ENCODE measurements around the gene P2RX7. TPM values are rescaled to one million over a fixed set of nuclear protein-coding genes. Genes with fewer than 3 reads are reported as not detected.
A peak's percentile ranks its signal among the peaks of the same experiment; 100 is the strongest.

The P2RX7 gene
- total and polyA plus RNA-seq, 2 experiments from 2014 or later: 0.90 to 1.7 TPM

GRCh38 chr12:121217761-121218160, 85.1 kb downstream of the P2RX7 start:
- WGBS (ENCODE audit: low lambda C conversion rate, missing lambda C conversion rate): 48% methylated on average over 5 of the region's 5 CpGs
- Histone ChIP-seq H3K27me3 (no peaks in the 10 kb centered on the region), H3K4me1 (ENCODE audit: insufficient read depth) (peaks cover 33% of the 10 kb centered on the region), H3K4me3 (no peak overlapping the region), H3K36me3 (replicated peaks; ENCODE audit: insufficient read depth, low read depth) (no peaks in the 10 kb centered on the region), H3K9me2 (replicated peaks; ENCODE audit: insufficient read depth) (no peaks in the 10 kb centered on the region), H4K20me1 (ENCODE audit: insufficient read depth, poor library complexity, severe bottlenecking) (no peaks in the 10 kb centered on the region), H3K9me3 (ENCODE audit: low read depth) (no peaks in the 10 kb centered on the region), H3K4me2 (peak overlapping the region; percentile 65), H2AFZ (no peak overlapping the region), H3K79me2 (peaks cover 20% of the 10 kb centered on the region), H3K27ac (peak overlapping the region; percentile 90)
- DNase-seq (ENCODE audit: low spot score): peak; percentile 63
- TF ChIP-seq EZH2phosphoT487 (IDR thresholded peaks at IDR 0.05; ENCODE audit: low read depth, severe bottlenecking, unreplicated experiment): no peak
- TF ChIP-seq, protein P1, sequence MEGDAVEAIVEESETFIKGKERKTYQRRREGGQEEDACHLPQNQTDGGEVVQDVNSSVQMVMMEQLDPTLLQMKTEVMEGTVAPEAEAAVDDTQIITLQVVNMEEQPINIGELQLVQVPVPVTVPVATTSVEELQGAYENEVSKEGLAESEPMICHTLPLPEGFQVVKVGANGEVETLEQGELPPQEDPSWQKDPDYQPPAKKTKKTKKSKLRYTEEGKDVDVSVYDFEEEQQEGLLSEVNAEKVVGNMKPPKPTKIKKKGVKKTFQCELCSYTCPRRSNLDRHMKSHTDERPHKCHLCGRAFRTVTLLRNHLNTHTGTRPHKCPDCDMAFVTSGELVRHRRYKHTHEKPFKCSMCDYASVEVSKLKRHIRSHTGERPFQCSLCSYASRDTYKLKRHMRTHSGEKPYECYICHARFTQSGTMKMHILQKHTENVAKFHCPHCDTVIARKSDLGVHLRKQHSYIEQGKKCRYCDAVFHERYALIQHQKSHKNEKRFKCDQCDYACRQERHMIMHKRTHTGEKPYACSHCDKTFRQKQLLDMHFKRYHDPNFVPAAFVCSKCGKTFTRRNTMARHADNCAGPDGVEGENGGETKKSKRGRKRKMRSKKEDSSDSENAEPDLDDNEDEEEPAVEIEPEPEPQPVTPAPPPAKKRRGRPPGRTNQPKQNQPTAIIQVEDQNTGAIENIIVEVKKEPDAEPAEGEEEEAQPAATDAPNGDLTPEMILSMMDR (IDR thresholded peaks at IDR 0.05; ENCODE audit: poor library complexity): no peak
- no peak for TF ChIP-seq EZH2 (IDR thresholded peaks at IDR 0.05; ENCODE audit: borderline replicate concordance)

- DNase-seq (ENCODE audit: low spot score): no peak
- Histone ChIP-seq H3K79me2 (peaks cover 16% of the 10 kb centered on the region), H3K4me3 (no peak overlapping the region), H3K36me3 (replicated peaks; ENCODE audit: insufficient read depth, low read depth) (no peaks in the 10 kb centered on the region), H3K9me3 (ENCODE audit: low read depth) (no peaks in the 10 kb centered on the region), H3K4me2 (no peak overlapping the region), H2AFZ (no peak overlapping the region), H3K27me3 (no peaks in the 10 kb centered on the region), H3K4me1 (ENCODE audit: insufficient read depth) (peaks cover 30% of the 10 kb centered on the region), H4K20me1 (ENCODE audit: insufficient read depth, poor library complexity, severe bottlenecking) (no peaks in the 10 kb centered on the region), H3K27ac (peak overlapping the region; percentile 90), H3K9me2 (replicated peaks; ENCODE audit: insufficient read depth) (no peaks in the 10 kb centered on the region)
- no peak for TF ChIP-seq EZH2phosphoT487 (IDR thresholded peaks at IDR 0.05; ENCODE audit: low read depth, severe bottlenecking, unreplicated experiment)
- 89% methylated on average over 18 of the region's 18 CpGs for WGBS (ENCODE audit: low lambda C conversion rate, missing lambda C conversion rate)
Observed at GRCh38 chr12:121218588-121219352, 86.1 kb downstream of the P2RX7 start.

GRCh38 chr12:121219353-121219986, 86.8 kb downstream of the P2RX7 start:
- Histone ChIP-seq H3K27me3 (no peaks in the 10 kb centered on the region), H3K36me3 (replicated peaks; ENCODE audit: insufficient read depth, low read depth) (no peaks in the 10 kb centered on the region), H3K4me2 (no peak overlapping the region), H3K27ac (no peak overlapping the region), H3K9me2 (replicated peaks; ENCODE audit: insufficient read depth) (no peaks in the 10 kb centered on the region), H3K9me3 (ENCODE audit: low read depth) (no peaks in the 10 kb centered on the region), H4K20me1 (ENCODE audit: insufficient read depth, poor library complexity, severe bottlenecking) (no peaks in the 10 kb centered on the region), H2AFZ (no peak overlapping the region), H3K4me1 (ENCODE audit: insufficient read depth) (peaks cover 23% of the 10 kb centered on the region), H3K4me3 (no peak overlapping the region), H3K79me2 (peaks cover 16% of the 10 kb centered on the region)
- 100% methylated on average over 3 of the region's 3 CpGs for whole genome bisulfite sequencing (ENCODE audit: low lambda C conversion rate, missing lambda C conversion rate)
- TF ChIP-seq, protein P1 (IDR thresholded peaks at IDR 0.05; ENCODE audit: poor library complexity): no peak
- TF ChIP-seq EZH2phosphoT487 (IDR thresholded peaks at IDR 0.05; ENCODE audit: low read depth, severe bottlenecking, unreplicated experiment): no peak
- TF ChIP-seq EZH2 (IDR thresholded peaks at IDR 0.05; ENCODE audit: borderline replicate concordance): no peak
- DNase-seq (ENCODE audit: low spot score): no peak

GRCh38 chr12:121222847-121223246, 90.2 kb downstream of the P2RX7 start:
- no peak overlapping the region for H3K27ac ChIP-seq
- no peak for TF ChIP-seq EZH2 (IDR thresholded peaks at IDR 0.05; ENCODE audit: borderline replicate concordance)
- TF ChIP-seq, protein P1 (IDR thresholded peaks at IDR 0.05; ENCODE audit: poor library complexity): no peak

More at GRCh38 chr12:121222847-121223246, 90.2 kb downstream of the P2RX7 start:
- Histone ChIP-seq H4K20me1 (ENCODE audit: insufficient read depth, poor library complexity, severe bottlenecking) (no peaks in the 10 kb centered on the region), H3K36me3 (replicated peaks; ENCODE audit: insufficient read depth, low read depth) (no peaks in the 10 kb centered on the region), H3K4me3 (no peak overlapping the region), H3K9me3 (ENCODE audit: low read depth) (no peaks in the 10 kb centered on the region), H3K4me1 (ENCODE audit: insufficient read depth) (peaks cover 13% of the 10 kb centered on the region), H3K9me2 (replicated peaks; ENCODE audit: insufficient read depth) (no peaks in the 10 kb centered on the region), H2AFZ (no peak overlapping the region), H3K27me3 (no peaks in the 10 kb centered on the region), H3K79me2 (peaks cover 7% of the 10 kb centered on the region), H3K4me2 (no peak overlapping the region)
- no peak for DNase-seq (ENCODE audit: low spot score)
- 97% methylated on average over 10 of the region's 10 CpGs for WGBS (ENCODE audit: low lambda C conversion rate, missing lambda C conversion rate)
